ENCODE data around the gene ANKRD24.

The ANKRD24 gene

GRCh38 chr19:4174895-4175668 is 7.4 kb upstream of the ANKRD24 start:
- no peak for TF ChIP-seq CTCF (IDR thresholded peaks at IDR 0.05; ENCODE audit: insufficient read depth, low read depth, low read length, missing control alignments)
- DNase-seq (ENCODE audit: low read depth): no peak
- H3K4me3 ChIP-seq (ENCODE audit: low read depth, low read length): no peak overlapping the region

- TF ChIP-seq CTCF (IDR thresholded peaks at IDR 0.05; ENCODE audit: insufficient read depth, low read depth, low read length, missing control alignments): no peak
- DNase-seq (ENCODE audit: low read depth): no peak
- H3K4me3 ChIP-seq (ENCODE audit: low read depth, low read length): no peak overlapping the region
Measured at GRCh38 chr19:4175669-4175931, 6.9 kb upstream of the ANKRD24 start.

GRCh38 chr19:4177146-4177545 is 5.3 kb upstream of the ANKRD24 start:
- no peak for DNase-seq (ENCODE audit: low read depth)
- no peak for TF ChIP-seq CTCF (IDR thresholded peaks at IDR 0.05; ENCODE audit: insufficient read depth, low read depth, low read length, missing control alignments)
- H3K4me3 ChIP-seq (ENCODE audit: low read depth, low read length): no peak overlapping the region

- H3K4me3 ChIP-seq (ENCODE audit: low read depth, low read length): no peak overlapping the region
- DNase-seq (ENCODE audit: low read depth): no peak
- TF ChIP-seq CTCF (IDR thresholded peaks at IDR 0.05; ENCODE audit: insufficient read depth, low read depth, low read length, missing control alignments): no peak
Measured at GRCh38 chr19:4178990-4179389, 3.5 kb upstream of the ANKRD24 start.

- no peak for DNase-seq (ENCODE audit: low read depth)
- H3K4me3 ChIP-seq (ENCODE audit: low read depth, low read length): peak overlapping the region; percentile 61
- no peak for TF ChIP-seq CTCF (IDR thresholded peaks at IDR 0.05; ENCODE audit: insufficient read depth, low read depth, low read length, missing control alignments)
Measured at GRCh38 chr19:4181053-4181508, 1.4 kb upstream of the ANKRD24 start.

GRCh38 chr19:4183967-4184717 is 1.7 kb downstream of the ANKRD24 start:
- no peak for DNase-seq (ENCODE audit: low read depth)
- H3K4me3 ChIP-seq (ENCODE audit: low read depth, low read length): no peak overlapping the region
- TF ChIP-seq CTCF (IDR thresholded peaks at IDR 0.05; ENCODE audit: insufficient read depth, low read depth, low read length, missing control alignments): no peak
